ENCODE results near the gene RGS10. TPM values are rescaled to one million over a fixed set of nuclear protein-coding genes. Genes with fewer than 3 reads are reported as not detected.

The RGS10 gene
- total RNA-seq, 6 experiments from 2014 or later, result 52.6 to 76.4 (median 71.3) TPM

- Mint-ChIP-seq H3K36me3 (ENCODE audit: low read depth) (peaks cover 38% of the 10 kb centered on the region), H3K4me3 (no peak overlapping the region), H3K27ac (no peak overlapping the region), H3K4me1 (ENCODE audit: low read depth) (peaks cover 59% of the 10 kb centered on the region), H3K27me3 (ENCODE audit: insufficient read depth) (peaks cover 3% of the 10 kb centered on the region; the same call in 1 of the 2 replicates), H3K9me3 (no peaks in the 10 kb centered on the region)
- DNase-seq, result no peak
- TF ChIP-seq, protein P1, sequence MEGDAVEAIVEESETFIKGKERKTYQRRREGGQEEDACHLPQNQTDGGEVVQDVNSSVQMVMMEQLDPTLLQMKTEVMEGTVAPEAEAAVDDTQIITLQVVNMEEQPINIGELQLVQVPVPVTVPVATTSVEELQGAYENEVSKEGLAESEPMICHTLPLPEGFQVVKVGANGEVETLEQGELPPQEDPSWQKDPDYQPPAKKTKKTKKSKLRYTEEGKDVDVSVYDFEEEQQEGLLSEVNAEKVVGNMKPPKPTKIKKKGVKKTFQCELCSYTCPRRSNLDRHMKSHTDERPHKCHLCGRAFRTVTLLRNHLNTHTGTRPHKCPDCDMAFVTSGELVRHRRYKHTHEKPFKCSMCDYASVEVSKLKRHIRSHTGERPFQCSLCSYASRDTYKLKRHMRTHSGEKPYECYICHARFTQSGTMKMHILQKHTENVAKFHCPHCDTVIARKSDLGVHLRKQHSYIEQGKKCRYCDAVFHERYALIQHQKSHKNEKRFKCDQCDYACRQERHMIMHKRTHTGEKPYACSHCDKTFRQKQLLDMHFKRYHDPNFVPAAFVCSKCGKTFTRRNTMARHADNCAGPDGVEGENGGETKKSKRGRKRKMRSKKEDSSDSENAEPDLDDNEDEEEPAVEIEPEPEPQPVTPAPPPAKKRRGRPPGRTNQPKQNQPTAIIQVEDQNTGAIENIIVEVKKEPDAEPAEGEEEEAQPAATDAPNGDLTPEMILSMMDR (IDR thresholded peaks at IDR 0.05), result no peak
Observed at GRCh38 chr10:119524720-119525070, 17.8 kb downstream of the RGS10 start.

- TF ChIP-seq, protein P1 (IDR thresholded peaks at IDR 0.05), result no peak
- Mint-ChIP-seq H3K27ac (no peak overlapping the region), H3K4me3 (no peak overlapping the region), H3K36me3 (ENCODE audit: low read depth) (peaks cover 38% of the 10 kb centered on the region), H3K4me1 (ENCODE audit: low read depth) (peaks cover 58% of the 10 kb centered on the region), H3K27me3 (ENCODE audit: insufficient read depth) (peaks cover 3% of the 10 kb centered on the region; the same call in 1 of the 2 replicates), H3K9me3 (no peaks in the 10 kb centered on the region)
- no peak for DNase-seq
Observed at GRCh38 chr10:119523895-119524719, 18.4 kb downstream of the RGS10 start.

GRCh38 chr10:119522747-119523426 lies 19.6 kb downstream of the RGS10 start:
- Mint-ChIP-seq H3K4me1 (ENCODE audit: low read depth) (peaks cover 57% of the 10 kb centered on the region), H3K4me3 (no peak overlapping the region), H3K27me3 (ENCODE audit: insufficient read depth) (peaks cover 3% of the 10 kb centered on the region; the same call in 1 of the 2 replicates), H3K36me3 (ENCODE audit: low read depth) (peaks cover 38% of the 10 kb centered on the region), H3K27ac (peak overlapping the region; percentile 18; the same call in 1 of the 2 replicates), H3K9me3 (no peaks in the 10 kb centered on the region)
- DNase-seq, result no peak
- TF ChIP-seq, protein P1 (IDR thresholded peaks at IDR 0.05), result no peak

GRCh38 chr10:119521443-119522204 lies 20.9 kb downstream of the RGS10 start:
- peaks cover 38% of the 10 kb centered on the region for H3K36me3 Mint-ChIP-seq (ENCODE audit: low read depth)
- TF ChIP-seq, protein P1 (IDR thresholded peaks at IDR 0.05), result no peak
- DNase-seq, result peak; percentile 62
- H3K4me3 Mint-ChIP-seq, result peak overlapping the region; percentile 66
- H3K4me1 Mint-ChIP-seq (ENCODE audit: low read depth), result peaks cover 62% of the 10 kb centered on the region
- peaks cover 3% of the 10 kb centered on the region; the same call in 1 of the 2 replicates for H3K27me3 Mint-ChIP-seq (ENCODE audit: insufficient read depth)
- H3K9me3 Mint-ChIP-seq, result no peaks in the 10 kb centered on the region
- peak overlapping the region; percentile 93 for H3K27ac Mint-ChIP-seq

DNA sequence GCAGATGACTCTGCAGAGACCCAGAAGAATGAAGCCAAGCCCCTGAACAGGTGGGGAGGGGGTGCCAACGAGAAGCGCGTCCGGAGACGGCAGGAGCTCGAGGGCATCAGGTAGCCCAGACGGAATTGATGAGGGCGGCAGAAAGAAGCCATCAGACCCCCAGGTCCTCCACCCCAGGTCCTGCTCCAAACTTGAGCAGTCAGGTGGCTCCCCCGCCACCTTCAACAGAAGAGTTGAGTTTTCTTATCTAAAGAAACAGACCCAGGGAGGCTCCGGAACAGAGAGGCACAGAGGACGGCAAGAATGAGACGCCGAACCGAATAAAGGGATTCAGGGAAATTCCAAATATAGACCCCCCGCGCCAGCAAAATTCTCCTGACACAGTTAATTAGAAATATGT lies 22.2 kb downstream of the RGS10 start:
- peaks cover 32% of the 10 kb centered on the region for H3K36me3 Mint-ChIP-seq (ENCODE audit: low read depth)
- TF ChIP-seq, protein P1 (IDR thresholded peaks at IDR 0.05), result no peak
- no peak overlapping the region for H3K27ac Mint-ChIP-seq
- no peak for DNase-seq
- no peaks in the 10 kb centered on the region for H3K9me3 Mint-ChIP-seq
- H3K4me1 Mint-ChIP-seq (ENCODE audit: low read depth), result peaks cover 54% of the 10 kb centered on the region
- H3K4me3 Mint-ChIP-seq, result no peak overlapping the region
- H3K27me3 Mint-ChIP-seq (ENCODE audit: insufficient read depth), result peaks cover 3% of the 10 kb centered on the region; the same call in 1 of the 2 replicates
